ENCODE results near the gene MVP.

MVP gene

DNA sequence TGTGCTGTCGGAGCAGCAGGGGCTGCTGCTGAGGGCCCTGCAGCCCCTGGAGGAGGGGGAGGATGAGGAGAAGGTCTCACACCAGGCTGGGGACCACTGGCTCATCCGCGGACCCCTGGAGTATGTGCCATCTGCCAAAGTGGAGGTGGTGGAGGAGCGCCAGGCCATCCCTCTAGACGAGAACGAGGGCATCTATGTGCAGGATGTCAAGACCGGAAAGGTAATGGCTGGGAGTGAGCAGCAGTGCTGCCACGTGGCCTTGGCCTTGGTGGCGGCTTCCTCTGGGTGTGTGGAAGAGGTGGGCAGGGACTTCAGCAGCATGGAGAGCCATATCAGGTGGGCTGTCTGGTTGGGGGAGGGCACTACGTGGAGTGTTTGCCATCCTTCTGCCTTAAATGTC is 20.0 kb downstream of the MVP start:
- no peak for DNase-seq (ENCODE audit: extremely low read depth in 1 of 2, low read depth in 1 of 2)

DNA sequence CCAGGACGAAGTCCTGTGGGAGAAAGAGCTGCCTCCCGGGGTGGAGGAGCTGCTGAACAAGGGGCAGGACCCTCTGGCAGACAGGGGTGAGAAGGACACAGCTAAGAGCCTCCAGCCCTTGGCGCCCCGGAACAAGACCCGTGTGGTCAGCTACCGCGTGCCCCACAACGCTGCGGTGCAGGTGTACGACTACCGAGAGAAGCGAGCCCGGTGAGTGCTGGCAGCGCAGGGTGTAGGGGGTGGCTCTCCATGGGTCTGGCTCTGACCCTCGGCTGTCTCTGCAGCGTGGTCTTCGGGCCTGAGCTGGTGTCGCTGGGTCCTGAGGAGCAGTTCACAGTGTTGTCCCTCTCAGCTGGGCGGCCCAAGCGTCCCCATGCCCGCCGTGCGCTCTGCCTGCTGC is 21.4 kb downstream of the MVP start:
- DNase-seq (ENCODE audit: extremely low read depth in 1 of 2, low read depth in 1 of 2), result no peak

DNA sequence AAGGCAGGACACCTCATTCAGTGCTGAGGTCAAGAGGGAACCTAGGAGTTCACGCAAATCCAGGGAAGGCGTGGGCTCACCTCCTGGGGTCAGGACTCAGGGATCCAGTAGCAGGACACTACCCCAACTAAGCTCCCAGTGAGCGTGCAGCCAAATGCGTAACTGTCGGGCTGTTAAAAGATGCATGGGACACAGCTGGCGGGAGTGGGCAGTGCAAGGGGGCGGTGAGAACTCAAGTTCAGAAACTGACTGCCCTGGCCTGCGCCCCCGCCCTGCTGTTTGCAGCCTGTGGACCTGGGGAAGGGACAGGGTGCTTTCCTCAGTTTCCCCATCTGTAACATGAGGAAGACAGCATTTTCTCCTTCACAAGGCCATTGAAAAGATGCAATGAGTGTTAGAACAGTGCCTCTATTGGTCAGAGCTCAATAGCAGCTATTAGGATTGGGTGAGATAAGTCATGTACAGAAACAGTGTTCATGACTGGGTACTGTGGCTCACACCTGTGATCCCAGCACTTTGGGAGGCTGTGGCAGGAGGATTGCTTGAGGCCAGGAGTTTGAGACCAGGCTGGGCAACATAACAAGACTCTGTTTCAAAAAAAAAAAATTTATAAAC is 22.6 kb downstream of the MVP start:
- no peak for DNase-seq (ENCODE audit: extremely low read depth in 1 of 2, low read depth in 1 of 2)

DNA sequence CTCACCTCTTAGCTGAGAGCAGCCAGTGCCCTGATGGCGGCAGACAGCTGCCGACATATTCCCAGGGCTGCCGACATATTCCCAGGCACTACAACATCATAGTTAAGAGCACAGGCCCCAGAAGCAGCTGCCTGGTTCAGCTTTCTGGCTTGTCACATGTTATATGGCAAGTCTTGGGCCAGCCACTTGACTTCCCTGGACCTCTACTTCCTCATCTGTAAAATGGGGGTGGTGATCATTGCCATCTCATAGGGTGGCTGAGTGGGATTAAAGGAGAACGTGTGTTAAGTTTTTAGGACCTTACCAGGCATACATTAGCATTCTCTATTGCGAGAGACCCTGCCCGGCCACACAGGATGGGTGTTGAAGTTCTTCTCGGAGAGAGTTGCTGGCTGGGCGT is 23.7 kb downstream of the MVP start:
- no peak for DNase-seq (ENCODE audit: extremely low read depth in 1 of 2, low read depth in 1 of 2)

DNA sequence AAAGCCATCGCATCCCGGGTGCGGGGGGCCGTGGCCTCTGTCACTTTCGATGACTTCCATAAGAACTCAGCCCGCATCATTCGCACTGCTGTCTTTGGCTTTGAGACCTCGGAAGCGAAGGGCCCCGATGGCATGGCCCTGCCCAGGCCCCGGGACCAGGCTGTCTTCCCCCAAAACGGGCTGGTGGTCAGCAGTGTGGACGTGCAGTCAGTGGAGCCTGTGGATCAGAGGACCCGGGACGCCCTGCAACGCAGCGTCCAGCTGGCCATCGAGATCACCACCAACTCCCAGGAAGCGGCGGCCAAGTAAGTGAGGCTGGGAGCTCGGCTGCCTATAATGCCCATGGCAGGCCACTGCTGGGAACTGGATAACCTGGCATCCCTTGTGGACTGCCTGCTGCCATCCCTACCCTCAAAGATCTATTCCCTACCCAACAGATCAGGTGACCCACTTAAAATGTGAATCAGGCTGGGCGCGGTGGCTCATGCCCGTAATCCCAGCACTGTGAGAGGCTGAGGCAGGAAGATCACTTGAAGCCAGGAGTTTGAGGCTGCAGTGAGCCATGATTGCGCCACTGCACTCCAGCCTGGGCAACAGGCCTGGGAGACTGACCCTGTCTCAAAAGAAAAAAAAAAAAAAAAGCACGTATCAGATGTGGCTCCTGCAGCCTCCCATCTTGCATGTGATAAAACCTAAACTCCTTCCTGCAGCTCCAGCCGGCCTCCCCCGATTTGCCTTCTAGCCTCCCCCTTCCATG is 24.5 kb downstream of the MVP start:
- DNase-seq (ENCODE audit: extremely low read depth in 1 of 2, low read depth in 1 of 2), result no peak

DNA sequence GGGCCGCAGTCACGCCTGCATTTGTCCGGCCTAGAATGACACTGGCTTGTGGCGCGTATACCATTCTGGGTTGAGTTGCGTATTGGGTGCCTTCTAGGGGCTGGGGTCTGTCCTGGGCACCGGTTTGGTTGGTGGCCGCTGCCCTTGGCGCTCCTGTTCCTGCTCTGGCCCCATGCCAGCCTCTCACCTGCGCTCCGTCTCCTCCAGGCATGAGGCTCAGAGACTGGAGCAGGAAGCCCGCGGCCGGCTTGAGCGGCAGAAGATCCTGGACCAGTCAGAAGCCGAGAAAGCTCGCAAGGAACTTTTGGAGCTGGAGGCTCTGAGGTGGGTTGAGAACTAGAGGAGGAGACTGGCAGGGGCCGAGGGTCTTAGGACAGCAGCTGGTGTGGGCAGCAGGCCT is 25.4 kb downstream of the MVP start:
- no peak for DNase-seq (ENCODE audit: extremely low read depth in 1 of 2, low read depth in 1 of 2)

DNA sequence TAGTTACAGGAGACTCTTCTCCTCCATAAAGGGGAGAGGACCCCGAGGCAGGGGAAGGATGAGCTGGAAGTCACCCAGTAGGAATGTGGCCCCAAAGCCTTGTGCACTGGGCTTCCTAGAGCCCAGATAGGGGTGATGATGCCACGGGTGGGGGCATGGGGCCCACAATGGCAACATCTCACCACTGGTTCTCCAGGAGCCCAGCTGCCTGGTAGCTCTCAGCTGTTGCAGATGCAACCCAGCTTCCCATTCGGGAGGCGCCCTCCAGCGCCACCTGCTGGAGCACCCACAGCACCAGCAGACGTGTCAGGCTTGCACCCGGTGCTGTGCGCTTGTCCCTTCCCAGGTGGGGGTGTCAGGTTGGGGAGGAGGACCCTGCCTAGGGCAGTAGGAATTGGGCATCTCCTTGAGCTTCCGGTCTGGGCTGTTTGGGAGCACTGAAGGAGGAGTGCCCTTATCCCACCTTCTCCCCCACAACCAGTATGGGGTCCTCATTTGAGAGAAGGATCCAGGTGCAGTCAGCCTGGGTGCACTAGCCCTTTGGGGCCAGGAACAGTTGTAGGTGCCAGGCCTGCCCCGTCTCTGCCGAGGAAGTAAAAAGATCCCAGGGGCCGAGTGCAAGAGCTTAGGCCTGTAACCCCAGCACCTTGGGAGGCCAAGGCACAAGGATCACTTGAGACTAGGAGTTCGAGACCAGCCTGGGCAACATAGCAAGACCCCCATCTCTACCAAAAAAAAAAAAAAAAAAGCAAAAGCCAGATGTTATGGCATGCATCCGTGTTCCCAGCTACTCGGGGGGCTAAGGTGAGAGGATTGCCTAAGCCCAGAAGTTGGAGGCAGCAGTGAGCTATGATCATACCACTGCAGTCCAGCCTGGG is 28.4 kb downstream of the MVP start:
- DNase-seq (ENCODE audit: extremely low read depth in 1 of 2, low read depth in 1 of 2), result peak; percentile 62 to 78

DNA sequence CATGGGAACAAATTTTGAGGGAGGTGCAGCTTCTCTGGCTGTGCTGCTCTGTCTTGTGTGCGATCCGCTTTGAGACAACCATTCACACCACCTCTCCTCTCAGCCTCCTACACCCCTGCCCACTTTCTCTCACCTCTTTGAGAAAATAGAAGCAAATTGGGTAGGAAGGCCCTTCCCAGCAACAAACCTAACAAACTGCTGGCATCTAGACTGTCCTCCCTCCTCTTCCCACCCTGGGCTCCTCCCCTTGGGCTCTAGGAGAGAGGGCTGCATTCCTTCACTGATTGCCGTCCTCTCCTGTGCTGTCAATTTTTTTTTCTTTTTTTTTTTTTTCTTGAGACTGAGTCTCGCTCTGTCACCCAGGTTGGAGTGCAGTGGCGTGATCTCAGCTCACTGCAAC is 29.2 kb downstream of the MVP start:
- DNase-seq (ENCODE audit: extremely low read depth in 1 of 2, low read depth in 1 of 2), result no peak

DNA sequence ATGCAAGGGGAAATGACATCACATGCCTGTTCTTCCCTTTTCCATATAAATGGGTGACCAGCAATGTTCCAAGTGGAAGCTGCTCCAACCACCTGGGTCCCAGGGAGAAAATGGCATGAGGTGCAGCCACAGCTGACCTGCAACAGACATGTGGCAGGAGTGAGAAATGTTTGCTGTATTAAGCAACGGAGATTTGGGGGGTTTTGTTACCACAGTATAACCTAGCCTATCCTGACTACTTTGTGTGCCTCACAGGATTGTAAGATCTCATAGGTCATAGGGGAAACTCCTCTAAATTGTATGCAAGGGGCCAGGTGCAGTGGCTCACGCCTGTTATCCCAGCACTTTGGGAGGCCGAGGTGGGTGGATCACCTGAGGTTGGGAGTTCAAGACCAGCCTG is 30.7 kb downstream of the MVP start:
- no peak for DNase-seq (ENCODE audit: extremely low read depth in 1 of 2, low read depth in 1 of 2)

DNA sequence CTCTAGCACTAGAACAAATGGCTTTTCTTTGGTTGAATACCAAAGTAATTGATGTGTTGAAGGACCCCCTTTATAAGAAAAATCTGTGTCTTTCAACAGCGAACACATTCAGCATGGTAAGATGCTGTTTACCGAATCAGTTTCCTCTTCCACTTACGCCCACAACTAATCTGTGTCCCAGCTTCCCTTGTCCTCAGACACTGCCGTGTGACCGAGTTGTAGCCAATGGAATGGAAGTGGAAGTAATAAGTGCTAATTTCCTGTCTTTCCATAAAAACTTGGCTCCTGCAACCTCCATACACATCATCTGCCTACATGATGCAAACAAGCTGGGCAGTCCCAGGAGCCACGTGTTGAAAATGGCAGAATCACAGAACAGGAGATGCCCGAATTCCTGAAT is 32.4 kb downstream of the MVP start:
- no peak for DNase-seq (ENCODE audit: extremely low read depth in 1 of 2, low read depth in 1 of 2)

DNA sequence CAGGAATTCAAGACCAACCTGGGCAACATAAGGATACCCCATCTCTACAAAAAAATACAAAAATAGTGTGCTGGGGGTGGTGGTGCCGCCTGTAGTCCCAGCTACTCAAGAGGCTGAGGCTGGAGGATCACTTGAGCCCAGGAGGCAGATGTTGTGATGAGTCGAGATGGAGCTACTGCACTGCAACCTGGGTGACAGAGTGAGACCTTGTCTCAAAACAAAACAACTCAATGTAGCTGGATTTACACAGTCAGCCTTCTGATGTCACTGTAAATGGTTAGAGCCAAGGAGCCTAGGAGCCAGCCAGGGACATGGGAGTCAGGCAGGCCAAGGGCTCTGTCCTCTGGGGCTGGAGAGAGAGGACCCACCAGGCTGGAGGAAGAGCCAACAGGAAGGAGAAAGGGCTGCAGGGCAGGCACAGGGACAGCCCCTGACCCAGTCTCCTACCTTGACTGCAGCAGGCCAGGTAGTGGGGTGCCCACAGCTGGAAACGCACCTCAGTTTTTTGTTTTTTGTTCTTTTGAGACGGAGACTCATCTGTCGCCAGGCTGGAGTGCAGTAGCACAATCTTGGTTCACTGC is 34.3 kb downstream of the MVP start:
- DNase-seq (ENCODE audit: extremely low read depth in 1 of 2, low read depth in 1 of 2), result no peak

DNA sequence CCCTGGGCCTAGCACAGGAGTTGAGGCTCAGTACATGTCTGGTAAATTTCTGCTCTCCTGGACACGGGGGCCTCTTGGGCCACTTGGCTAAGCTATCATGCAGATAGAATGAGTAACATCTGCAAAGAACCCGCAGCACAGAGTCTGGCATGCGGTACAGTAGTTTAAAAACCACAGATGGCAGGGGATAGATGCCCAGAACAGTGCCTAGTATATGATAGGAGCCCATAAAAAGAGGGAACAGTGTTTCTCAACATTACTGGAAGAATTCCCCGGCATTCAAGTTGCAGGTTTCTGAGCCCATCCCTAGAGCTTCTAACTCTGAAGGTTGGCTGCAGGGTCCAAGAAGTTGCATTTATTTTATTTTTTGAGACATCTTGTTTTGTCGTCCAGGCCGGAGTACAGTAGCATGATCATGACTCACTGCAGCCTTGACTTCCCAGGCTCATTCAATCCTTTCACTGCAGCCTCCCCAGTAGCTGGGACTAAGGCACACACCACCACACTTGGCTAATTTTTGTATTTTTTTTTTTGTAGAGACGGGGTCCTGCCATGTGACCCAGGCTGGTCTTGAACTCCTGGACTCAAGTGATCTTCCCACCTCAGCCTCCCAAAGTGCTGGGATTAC is 37.0 kb downstream of the MVP start:
- DNase-seq (ENCODE audit: extremely low read depth in 1 of 2, low read depth in 1 of 2), result no peak

DNA sequence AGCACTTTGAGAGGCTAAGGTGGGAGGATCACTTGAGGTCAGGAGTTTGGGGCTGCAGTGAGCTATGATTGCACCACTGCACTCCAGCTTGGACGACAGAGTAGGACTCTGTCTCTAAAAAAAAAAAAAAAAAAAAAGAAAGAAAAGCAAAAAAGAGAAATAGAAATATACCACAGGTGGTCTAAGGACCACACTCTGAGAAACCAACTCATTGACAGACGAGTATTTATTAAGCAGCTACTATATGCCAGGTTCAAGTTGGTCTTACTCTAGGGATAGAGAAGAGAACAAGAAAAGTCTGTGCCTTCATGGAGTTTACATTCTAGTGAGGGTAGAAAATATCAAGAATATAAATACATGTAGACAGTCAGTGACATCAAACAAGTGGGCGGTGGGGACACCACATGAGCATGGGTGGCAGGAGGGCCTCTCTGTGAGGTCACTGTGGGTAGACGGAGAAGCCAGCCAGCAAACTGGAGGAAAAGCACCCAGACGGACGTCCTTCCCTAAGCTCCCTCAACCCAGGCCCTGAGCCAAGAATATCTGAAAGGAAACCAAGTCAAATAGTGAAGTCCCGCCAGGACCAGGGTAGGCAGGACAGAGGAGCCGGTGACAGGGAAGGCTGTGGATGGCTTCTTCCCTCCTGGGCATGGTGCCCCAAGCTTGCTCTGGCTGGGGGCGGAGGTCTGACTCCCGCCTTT is 38.0 kb downstream of the MVP start:
- no peak for DNase-seq (ENCODE audit: extremely low read depth in 1 of 2, low read depth in 1 of 2)

DNA sequence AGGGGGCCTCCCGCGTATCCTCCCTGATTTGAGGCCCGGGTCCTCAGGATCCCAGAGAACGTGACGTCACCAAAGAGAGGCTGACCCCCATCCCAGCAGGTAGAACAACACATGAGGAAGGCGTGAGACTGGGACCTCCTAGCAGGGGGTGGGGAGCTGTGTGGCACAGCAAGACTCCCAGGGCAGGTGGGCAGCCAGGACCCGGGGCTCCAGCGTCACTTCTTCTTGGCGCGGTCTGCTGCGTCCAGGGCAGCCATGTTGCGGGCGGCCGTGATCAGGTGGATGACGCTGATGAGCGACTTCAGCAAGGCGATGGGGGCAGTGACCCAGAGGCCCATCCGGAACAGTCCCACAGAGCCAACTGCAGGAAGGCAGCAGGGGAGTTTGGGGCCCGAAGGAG is 38.7 kb downstream of the MVP start:
- no peak for DNase-seq (ENCODE audit: extremely low read depth in 1 of 2, low read depth in 1 of 2)

DNA sequence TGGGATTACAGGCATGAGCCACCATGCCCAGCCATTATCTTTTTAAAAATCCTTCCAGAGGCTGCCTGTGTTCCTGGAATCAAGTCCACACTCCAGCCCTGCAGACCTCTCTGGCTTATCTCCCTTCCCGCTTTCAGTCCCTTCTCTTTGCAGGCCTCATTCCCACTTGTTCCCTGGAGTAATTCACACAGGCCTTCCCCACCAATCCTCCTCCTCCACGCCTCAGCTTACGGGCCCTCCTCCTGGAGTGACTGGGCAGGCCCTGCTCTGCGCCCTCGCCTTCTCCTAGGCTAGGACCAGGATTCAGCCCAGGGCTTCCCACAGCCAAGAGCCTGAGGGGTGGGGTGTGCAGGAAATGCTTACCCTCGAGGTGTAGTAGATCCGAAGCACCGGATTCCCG is 40.0 kb downstream of the MVP start:
- DNase-seq (ENCODE audit: extremely low read depth in 1 of 2, low read depth in 1 of 2), result no peak

DNA sequence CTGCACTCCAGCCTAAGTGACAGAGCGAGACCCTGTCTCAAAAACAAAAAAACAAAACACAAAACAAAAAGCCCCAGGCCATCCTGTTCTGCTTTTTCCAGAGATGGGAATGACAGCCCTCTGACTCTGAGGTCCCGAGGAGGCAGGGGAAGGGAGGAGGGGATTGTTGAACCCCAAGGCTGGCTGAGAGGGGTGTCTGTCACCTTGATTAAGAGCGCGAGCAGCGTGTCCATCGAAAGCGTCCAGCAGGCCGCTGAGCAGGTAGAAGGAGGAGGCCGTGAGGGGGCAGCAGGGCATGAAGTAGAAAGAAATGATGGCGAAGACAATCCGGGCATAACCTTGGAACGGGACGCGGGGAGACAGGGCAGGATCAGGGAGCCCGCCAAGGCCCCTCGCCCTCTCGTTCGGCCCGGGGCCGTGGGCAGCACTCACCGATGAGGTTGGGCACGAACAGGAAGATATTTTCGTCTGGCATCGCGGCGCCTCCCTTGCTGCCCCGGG is 42.2 kb downstream of the MVP start:
- DNase-seq (ENCODE audit: extremely low read depth in 1 of 2, low read depth in 1 of 2), result no peak

DNA sequence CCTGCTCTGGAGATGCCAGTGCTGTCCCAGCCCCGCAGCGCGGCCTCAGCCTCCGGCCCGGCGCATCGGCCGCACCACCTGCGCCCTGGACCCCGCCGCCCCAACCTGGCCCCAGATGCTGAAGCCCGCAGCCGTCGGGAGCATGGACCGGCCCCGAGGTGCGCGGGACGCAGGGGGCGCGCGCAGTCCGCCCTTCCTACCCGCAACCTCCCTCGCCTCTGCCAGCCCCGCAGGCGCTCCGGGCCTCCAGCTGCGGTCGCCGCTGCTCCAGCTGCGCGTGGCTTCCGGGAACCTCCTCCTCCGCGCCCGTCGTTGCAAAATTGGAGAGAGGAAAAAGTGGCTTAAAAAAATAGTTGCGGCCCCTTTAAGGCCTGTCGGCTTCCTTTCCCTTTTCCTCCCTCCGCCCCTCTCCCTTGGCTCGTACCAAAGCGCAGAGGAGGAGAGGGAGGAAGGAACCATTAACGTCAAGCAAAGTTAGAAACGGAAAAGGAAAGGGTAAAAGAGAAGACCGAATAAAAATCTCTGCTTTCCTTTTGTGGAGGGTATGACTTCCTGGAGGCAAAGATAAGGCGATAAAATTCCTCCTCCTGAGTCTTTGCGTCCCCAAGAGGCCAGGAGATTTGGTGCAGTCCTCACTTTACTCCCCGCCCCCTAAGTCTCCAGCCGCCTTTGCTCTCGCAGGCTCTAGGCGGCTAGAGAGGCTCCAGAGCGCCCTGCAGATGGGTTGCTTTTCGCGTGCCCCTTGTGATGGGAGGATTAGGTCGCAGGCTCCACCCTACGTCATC is 42.8 kb downstream of the MVP start, which contains the start of gene CDIPT:
Gene CDIPT (minus strand): TSS at position 343 of the 785 bp plus-strand sequence. CDS start 369 bp downstream, outside the sequence.
- DNase-seq (ENCODE audit: extremely low read depth in 1 of 2, low read depth in 1 of 2), result peak; percentile 81 to 84

DNA sequence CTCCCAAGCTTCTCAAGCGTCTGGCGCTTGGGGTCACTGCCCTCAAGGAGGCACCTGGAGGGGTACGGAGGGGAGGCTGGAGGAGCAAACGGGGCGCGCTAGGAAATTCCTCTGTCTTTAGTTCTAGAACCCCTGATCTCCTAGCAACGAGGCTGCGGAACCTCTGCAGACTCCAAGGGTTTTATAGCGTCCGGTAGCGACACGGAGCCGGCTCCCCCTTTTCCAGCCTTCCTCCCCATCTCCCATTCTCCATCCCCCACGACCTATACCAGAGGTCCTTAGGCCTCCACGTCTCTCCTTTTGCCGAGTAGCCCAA is 43.4 kb downstream of the MVP start:
- DNase-seq (ENCODE audit: extremely low read depth in 1 of 2, low read depth in 1 of 2), result no peak

DNA sequence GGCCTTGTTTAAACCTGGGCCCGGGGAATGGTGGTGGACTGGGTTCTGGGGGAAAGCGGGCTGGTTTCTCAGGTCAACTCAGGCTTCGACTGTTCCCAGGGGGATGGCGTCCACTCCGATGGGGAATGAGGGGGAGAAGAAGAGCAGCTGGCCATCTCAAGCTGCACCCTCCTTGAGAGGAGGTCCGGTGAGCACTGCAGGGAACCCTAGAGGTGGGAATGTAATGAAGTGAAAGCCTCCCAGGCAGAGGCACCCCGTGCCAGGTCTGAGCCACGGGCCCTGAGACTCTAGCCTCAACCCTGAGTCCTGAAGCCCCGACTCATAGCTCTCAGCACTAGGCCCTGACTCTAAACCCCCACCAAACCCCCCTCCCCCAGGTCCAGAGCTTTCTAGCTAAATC is 43.9 kb downstream of the MVP start:
- DNase-seq (ENCODE audit: extremely low read depth in 1 of 2, low read depth in 1 of 2), result no peak

Data from activated CD8-positive, alpha-beta memory T cell treated with anti-CD3 and anti-CD28 coated beads for 1 hour (primary cell).